A673 (cell line): ENCODE measurements around the gene ZFYVE1. TPM values are rescaled to one million over a fixed set of nuclear protein-coding genes. Genes with fewer than 3 reads are reported as not detected.
"Not testable (repeated sequence)": the region's sequence is repeated elsewhere in the genome, so short reads cannot be mapped to it uniquely, and the experiment has no call there.

ENCODE experiments used
- BruUV-seq: library from RNA; stranded (reverse); fragments of 400-500 nt; replicated peaks from 2 replicates; lab custom pipeline; 2021; lab: Mats Ljungman, UMichigan
- CTCF ChIA-PET: fragments of 300-600 bp; sonication (Branson Sonifier 250); formaldehyde crosslinking; loops from one replicate; lab custom pipeline; 2022; ENCODE audit warnings: antibody characterized with exemption; lab: Charles Lee
- POLR2A ChIA-PET: fragments of 300-600 bp; sonication (Branson Sonifier 250); formaldehyde crosslinking; loops from one replicate; lab custom pipeline; 2022; ENCODE audit warnings: antibody characterized with exemption; ENCODE audit not compliant: low non-redundant PET; lab: Charles Lee
- DNase-seq: peaks from one replicate; pipeline ENCODE4 v3.0.0-alpha.2; 2015; ENCODE audit warnings: low spot score
- H3K27ac ChIP-seq: fragments of 200-600 bp; sonication (generic); 2 replicates; pipeline ENCODE4 v1.5.1; 2016; ENCODE audit warnings: mixed run types, low read depth, mild to moderate bottlenecking, mixed read lengths, antibody characterized with exemption, low read length; ENCODE audit not compliant: poor library complexity, severe bottlenecking
- H3K27me3 ChIP-seq: fragments of 200-600 bp; sonication (generic); replicated peaks from 2 replicates; pipeline ENCODE4 v1.6.1; 2017; ENCODE audit warnings: mixed run types, low read depth, mild to moderate bottlenecking, mixed read lengths, antibody characterized with exemption, low read length; ENCODE audit not compliant: insufficient read depth, poor library complexity
- H3K36me3 ChIP-seq: fragments of 200-600 bp; sonication (generic); 2 replicates; pipeline ENCODE4 v1.6.1; 2016; ENCODE audit warnings: mixed run types, mild to moderate bottlenecking, mixed read lengths, antibody characterized with exemption, low read length; ENCODE audit not compliant: insufficient read depth, poor library complexity, severe bottlenecking
- H3K4me1 ChIP-seq: fragments of 200-600 bp; sonication (generic); 2 replicates; pipeline ENCODE4 v1.6.1; 2017; ENCODE audit warnings: mixed run types, mild to moderate bottlenecking, mixed read lengths, antibody characterized with exemption, low read length; ENCODE audit not compliant: insufficient read depth, poor library complexity, severe bottlenecking
- H3K4me3 ChIP-seq: fragments of 200-600 bp; sonication (generic); 2 replicates; pipeline ENCODE4 v1.5.1; 2016; ENCODE audit warnings: low read depth, mixed run types, mild to moderate bottlenecking, mixed read lengths, low read length; ENCODE audit not compliant: poor library complexity, severe bottlenecking
- H3K9me3 ChIP-seq: fragments of 200-600 bp; sonication (generic); 2 replicates; pipeline ENCODE4 v1.6.1; 2016; ENCODE audit warnings: mixed run types, low read depth, mild to moderate bottlenecking, mixed read lengths, antibody characterized with exemption, low read length; ENCODE audit not compliant: poor library complexity, severe bottlenecking
- EZH2 ChIP-seq: fragments of 200-600 bp; sonication (generic); IDR thresholded peaks from 2 replicates; pipeline ENCODE4 v1.6.1; 2017; ENCODE audit warnings: borderline replicate concordance, low read depth, mild to moderate bottlenecking, mixed read lengths, antibody characterized with exemption, low read length; ENCODE audit not compliant: poor library complexity, severe bottlenecking
- intact Hi-C: fragments of 100-400 bp; cut with micrococcal nuclease; formaldehyde crosslinking; loops from one replicate; pipeline ENCODE4 v1.10.0; 2022; ENCODE audit not compliant: unreplicated experiment
- total RNA-seq: library from RNA; stranded (reverse); gene quantifications from 2 replicates; pipeline ENCODE4 v1.2.3, GENCODE V29; 2021
- TF ChIP-seq, protein P1 (sequence below): fragments of 300-800, 200-600 bp; sonication (generic); conservative IDR thresholded peaks from 2 replicates; pipeline ENCODE4 v1.5.1; 2017; ENCODE audit warnings: low read depth, mild to moderate bottlenecking, antibody characterized with exemption, low read length, moderate library complexity, mixed read lengths

Gene ZFYVE1
- total RNA-seq, 1 experiment from 2014 or later: 7.8 TPM

DNA sequence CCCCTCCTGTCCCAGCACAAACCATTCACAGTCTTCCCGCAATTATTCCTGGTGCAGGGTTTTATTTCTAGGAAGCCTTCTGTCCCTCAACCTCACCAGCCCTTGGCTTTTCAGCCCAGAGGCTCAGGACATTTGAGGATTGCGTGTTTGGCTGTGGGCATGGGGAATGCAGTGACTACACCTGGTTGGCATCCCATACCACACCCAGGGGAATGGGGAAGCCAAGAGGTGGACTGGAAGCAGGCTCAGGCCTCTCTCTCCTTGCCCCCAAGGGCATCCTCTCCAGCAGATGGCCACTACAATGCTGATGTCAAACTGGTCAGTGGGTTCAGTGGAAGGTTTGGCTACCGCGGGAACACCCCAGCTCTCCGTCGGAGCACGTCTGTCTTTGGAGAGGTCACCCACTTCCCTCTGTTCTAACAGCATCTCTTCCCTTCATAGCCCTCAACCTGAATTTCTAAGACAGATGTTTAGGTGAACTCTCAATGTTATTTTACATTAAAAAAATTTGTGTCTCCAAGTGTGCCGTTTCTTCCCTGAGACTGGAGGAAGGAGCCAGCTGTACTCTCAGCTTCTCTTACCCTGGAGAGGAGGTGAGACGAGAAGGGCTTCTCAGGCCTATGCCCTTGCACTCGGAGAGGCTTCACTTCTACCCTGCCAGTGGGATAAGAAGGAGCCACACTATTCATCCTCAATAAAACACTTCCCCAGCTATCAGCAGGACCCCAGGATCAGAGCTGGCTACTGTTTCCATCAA is 65.1 kb downstream of the ZFYVE1 start:
- DNase-seq: no peak
- Histone ChIP-seq H3K36me3 (peaks cover 3% of the 10 kb centered on the region), H3K4me3 (no peak overlapping the region), H3K27me3 (no peaks in the 10 kb centered on the region), H3K4me1 (no peaks in the 10 kb centered on the region), H3K9me3 (no peaks in the 10 kb centered on the region), H3K27ac (no peak overlapping the region)
- intact Hi-C loops: no loop called here
- TF ChIP-seq, protein P1, sequence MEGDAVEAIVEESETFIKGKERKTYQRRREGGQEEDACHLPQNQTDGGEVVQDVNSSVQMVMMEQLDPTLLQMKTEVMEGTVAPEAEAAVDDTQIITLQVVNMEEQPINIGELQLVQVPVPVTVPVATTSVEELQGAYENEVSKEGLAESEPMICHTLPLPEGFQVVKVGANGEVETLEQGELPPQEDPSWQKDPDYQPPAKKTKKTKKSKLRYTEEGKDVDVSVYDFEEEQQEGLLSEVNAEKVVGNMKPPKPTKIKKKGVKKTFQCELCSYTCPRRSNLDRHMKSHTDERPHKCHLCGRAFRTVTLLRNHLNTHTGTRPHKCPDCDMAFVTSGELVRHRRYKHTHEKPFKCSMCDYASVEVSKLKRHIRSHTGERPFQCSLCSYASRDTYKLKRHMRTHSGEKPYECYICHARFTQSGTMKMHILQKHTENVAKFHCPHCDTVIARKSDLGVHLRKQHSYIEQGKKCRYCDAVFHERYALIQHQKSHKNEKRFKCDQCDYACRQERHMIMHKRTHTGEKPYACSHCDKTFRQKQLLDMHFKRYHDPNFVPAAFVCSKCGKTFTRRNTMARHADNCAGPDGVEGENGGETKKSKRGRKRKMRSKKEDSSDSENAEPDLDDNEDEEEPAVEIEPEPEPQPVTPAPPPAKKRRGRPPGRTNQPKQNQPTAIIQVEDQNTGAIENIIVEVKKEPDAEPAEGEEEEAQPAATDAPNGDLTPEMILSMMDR: no peak
- no peak for TF ChIP-seq EZH2
- ChIA-PET CTCF (no interaction called here), POLR2A (no interaction called here)
- no TSS peak for BruUV-seq

DNA sequence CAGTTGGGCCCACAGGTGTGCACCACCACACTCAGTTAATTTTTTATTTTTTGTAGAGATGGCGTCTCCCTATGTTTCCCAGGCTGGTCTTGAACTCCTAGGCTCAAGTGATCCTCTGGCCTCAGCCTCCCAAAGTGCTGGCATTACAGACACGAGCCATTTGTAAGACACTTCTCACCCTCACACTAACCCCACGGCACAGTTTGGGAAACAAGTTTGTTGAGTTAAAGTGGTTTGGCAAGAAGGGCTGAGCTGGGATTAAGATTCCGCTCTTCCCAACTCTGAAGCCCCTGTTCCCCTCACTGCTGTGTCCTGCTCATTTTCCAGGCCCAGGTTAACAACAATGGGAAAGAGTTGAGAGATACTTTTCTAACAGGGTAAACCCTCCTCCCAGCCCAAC is 65.9 kb downstream of the ZFYVE1 start:
- CTCF ChIA-PET, POLR2A ChIA-PET, H3K27me3 ChIP-seq, H3K4me1 ChIP-seq, intact Hi-C loops, H3K9me3 ChIP-seq, H3K4me3 ChIP-seq, H3K27ac ChIP-seq, DNase-seq, H3K36me3 ChIP-seq, BruUV-seq: not testable (repeated sequence)

DNA sequence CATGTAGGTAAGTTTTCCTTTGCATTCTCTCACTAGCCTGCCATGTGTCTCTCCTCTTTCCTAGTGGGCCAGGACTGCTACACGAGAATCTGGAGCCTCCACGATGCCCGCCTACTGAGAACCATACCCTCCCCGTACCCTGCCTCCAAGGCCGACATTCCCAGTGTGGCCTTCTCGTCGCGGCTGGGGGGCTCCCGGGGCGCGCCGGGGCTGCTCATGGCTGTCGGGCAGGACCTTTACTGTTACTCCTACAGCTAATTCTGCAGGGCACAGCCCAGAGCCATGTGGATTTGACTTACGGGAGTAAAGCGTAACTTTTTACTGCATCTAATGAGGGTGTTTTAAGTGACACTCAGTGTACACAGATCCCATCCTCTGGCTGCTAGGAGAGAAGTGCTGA is 68.4 kb downstream of the ZFYVE1 start:
- ChIA-PET POLR2A (no interaction called here), CTCF (no interaction called here)
- no peak for TF ChIP-seq EZH2
- TF ChIP-seq, protein P1: no peak
- intact Hi-C loops: no loop called here
- no peak overlapping the region for H3K27ac ChIP-seq
- BruUV-seq: no TSS peak
- DNase-seq: no peak
- peaks cover 3% of the 10 kb centered on the region for H3K36me3 ChIP-seq
- H3K27me3 ChIP-seq: no peaks in the 10 kb centered on the region
- no peak overlapping the region for H3K4me3 ChIP-seq
- no peaks in the 10 kb centered on the region for H3K9me3 ChIP-seq
- no peaks in the 10 kb centered on the region for H3K4me1 ChIP-seq

DNA sequence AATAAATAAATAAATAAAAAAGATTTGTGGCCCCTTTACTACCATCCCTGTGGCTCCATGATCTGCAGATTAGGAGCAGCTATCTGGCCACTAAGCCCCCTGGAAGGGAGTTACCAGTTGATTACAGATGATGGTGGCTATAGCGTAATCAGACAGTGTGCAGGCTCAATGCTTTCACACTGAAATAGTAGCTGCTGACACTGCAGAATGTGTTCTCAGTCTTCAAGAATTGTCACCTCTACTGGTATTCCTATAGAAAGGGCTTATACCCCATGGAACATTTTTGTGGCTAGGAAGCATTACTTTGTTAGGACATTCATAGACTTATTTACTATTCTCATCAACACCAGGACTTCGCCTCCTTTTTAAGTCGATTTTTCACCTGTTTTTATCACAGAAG is 69.7 kb downstream of the ZFYVE1 start:
- POLR2A ChIA-PET: no interaction called here
- peaks cover 3% of the 10 kb centered on the region for H3K36me3 ChIP-seq
- H3K9me3 ChIP-seq: no peaks in the 10 kb centered on the region
- BruUV-seq: no TSS peak
- no peak overlapping the region for H3K27ac ChIP-seq
- CTCF ChIA-PET: no interaction called here
- H3K4me1 ChIP-seq: no peaks in the 10 kb centered on the region
- intact Hi-C loops: no loop called here
- H3K4me3 ChIP-seq: no peak overlapping the region
- DNase-seq: no peak
- no peak for TF ChIP-seq EZH2
- TF ChIP-seq, protein P1: no peak
- H3K27me3 ChIP-seq: no peaks in the 10 kb centered on the region

DNA sequence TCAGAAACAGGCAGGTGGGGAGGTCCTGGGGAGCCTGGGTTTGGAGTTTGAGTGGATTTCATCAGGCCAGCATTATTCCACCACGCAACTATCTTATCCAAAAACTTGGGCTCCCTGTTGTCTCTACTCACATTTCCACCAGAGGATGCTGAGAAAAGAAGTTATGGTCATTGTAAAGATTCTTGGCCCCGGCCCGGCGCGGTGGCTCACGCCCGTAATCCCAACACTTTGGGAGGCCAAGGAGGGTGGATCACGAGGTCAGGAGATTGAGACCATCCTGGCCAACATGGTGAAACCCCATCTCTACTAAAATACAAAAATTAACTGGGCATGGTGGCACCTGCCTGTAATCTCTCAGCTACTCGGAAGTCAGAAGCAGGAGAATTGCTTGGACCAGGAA is 70.2 kb downstream of the ZFYVE1 start:
- H3K36me3 ChIP-seq, POLR2A ChIA-PET, intact Hi-C loops, H3K4me1 ChIP-seq, H3K4me3 ChIP-seq, H3K27me3 ChIP-seq, H3K9me3 ChIP-seq, DNase-seq, BruUV-seq, H3K27ac ChIP-seq, CTCF ChIA-PET: not testable (repeated sequence)
